Hematopoietic multipotent progenitor cell treated with erythropoietin and hydrocortisone succinate and interleukin-3 and kit ligand, for 8 days (in vitro differentiated cells): Measurements from ENCODE around the gene KANSL3.
A peak's percentile ranks its signal among the peaks of the same experiment; 100 is the strongest.
"Not testable (repeated sequence)": the region's sequence is repeated elsewhere in the genome, so short reads cannot be mapped to it uniquely, and the experiment has no call there.

Source experiments
- DNase-seq: peaks from one replicate; pipeline ENCODE4 v3.0.0-alpha.2; 2015

KANSL3 gene

GRCh38 chr2:96604104-96604503 lies 34.0 kb downstream of the KANSL3 start:
- DNase-seq: no peak

DNA sequence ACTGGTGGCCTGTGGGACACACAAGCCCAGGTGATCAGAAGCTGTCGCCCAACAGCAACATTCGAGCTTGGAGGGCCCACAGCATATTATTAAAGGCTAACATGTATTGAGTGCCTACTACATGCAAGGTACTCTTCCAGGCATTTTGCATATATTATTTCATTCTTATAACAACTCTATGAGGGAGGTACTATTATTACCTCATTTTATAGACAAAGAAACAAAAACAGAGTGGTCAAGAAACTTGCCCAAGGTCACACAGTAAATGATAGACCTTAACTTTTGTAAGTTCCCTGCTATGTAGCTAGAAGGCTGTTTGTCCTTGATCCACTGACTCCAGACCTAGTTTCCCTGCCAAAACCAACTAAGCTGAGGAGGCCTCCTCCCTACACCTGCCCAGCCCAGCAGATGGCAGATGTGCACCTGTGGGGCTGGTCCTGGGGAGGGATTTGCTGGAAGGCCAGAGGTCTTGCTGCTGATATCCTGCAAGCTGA lies 35.7 kb downstream of the KANSL3 start:
- DNase-seq: no peak

- peak; percentile 48 for DNase-seq
Observed at GRCh38 chr2:96601382-96602292, 36.5 kb downstream of the KANSL3 start.

GRCh38 chr2:96599941-96600340 lies 38.2 kb downstream of the KANSL3 start:
- no peak for DNase-seq

- no peak for DNase-seq
Observed at GRCh38 chr2:96596596-96596995, 41.5 kb downstream of the KANSL3 start.

DNA sequence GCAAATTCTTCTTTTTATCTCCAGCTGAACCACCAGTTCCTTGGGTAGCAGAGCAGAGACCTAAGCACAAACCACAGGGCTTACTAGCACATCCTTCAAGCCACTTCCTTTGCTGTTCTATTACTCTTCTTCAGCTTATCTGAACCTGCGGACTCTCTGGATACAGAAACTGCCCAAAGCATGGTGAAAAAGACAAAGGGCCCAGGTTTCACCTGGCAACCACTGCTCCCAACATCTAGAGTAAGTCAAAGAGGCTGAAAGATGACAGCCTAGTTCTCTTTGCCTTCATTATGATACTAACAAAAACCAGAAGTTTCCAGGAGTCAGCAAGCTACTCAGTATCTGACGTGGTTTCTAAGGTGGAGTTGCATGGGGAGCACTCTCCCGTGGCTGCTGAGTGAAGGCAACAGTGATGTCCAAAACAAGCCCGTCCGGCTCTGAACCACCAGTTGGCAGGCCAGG lies 43.4 kb downstream of the KANSL3 start:
- DNase-seq: peak; percentile 23

- DNase-seq: no peak
Observed at GRCh38 chr2:96594282-96594681, 43.8 kb downstream of the KANSL3 start.

- DNase-seq: peak; percentile 45
Observed at GRCh38 chr2:96591494-96591893, 46.6 kb downstream of the KANSL3 start.

- DNase-seq: no peak
Observed at GRCh38 chr2:96591054-96591453, 47.1 kb downstream of the KANSL3 start.

DNA sequence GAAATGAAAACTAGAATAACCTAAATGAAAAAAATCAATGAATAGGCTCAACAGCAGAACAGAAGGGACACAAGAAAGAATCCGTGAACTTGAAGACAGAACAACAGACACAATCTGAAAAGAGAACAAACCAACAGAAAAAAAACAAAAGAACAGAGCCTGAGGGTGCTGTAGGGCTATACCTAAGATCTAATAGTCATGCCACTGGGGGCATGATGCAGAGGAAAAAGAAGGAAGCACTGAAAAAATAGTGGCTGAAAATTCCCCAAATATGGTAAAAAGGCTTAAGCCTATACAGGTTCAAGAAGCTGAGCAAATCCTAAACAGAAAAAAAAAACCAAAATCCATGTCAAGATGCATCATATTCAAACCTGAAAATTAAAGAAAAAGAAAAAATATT lies 50.3 kb downstream of the KANSL3 start:
- DNase-seq: no peak

- DNase-seq: no peak
Observed at GRCh38 chr2:96584017-96584416, 54.1 kb downstream of the KANSL3 start.

- no peak for DNase-seq
Observed at GRCh38 chr2:96580771-96581170, 57.3 kb downstream of the KANSL3 start.

DNA sequence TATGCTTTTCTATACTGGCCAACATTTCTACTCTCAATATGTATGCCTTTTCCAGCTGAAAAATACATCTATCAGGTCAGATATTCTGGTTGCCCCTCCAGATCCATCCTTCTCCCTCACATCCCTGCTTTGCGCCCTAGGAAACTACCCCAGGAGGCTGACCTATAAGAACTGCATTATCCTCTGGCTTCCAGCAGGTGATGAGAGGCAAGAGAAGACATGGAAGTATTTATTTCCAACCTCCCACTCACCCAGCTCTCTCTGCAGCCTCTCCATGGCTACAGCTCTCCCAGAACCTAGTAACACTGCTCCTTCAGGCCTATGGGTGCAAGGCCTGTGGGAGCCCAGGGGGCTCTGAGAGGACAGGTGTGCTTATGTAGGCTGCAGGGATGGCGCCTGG lies 58.7 kb downstream of the KANSL3 start:
- no peak for DNase-seq

GRCh38 chr2:96578731-96579130 lies 59.4 kb downstream of the KANSL3 start:
- DNase-seq: no peak

DNA sequence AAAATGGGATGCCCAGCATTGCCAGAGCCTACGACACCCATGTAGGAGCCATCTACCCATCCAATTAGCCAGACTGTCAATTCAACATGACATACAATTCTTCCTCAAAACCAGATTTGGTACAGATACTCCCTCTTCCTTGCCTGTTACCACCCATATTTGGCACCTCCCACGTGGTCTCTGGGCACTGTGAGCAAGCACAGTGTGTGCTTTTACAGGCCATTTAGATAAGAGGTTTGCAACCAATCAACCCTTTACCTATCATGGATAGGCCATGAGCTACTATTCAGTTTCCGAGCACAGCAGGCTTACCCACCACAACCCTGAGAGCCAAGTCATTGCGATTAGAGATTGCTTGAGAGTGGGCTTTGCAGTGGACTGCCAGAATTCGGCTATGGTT lies 60.6 kb downstream of the KANSL3 start:
- peak; percentile 54 for DNase-seq

- no peak for DNase-seq
Observed at GRCh38 chr2:96575785-96576456, 62.2 kb downstream of the KANSL3 start.

- DNase-seq: no peak
Observed at GRCh38 chr2:96574364-96574763, 63.7 kb downstream of the KANSL3 start.

DNA sequence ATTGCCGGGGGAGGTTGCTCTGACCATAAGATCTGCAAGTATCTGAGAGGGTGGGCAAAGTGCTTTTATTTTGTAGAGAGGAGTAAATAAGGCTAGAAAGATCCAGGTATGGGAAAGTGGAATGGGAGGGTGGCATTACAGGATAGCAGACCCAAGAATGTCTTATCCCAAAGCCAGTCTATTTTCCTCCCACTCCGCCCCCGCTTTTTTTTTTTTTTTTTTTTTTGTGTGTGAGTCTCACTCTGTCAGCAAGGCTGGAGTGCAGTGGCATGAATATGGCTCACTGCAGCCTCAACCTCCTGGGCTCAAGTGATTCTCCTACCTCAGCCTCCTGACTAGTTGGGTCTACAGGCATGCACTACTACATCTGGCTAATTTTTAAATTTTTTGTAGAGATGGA lies 70.0 kb downstream of the KANSL3 start:
- no peak for DNase-seq

GRCh38 chr2:96565111-96565510 lies 73.0 kb downstream of the KANSL3 start:
- no peak for DNase-seq

DNA sequence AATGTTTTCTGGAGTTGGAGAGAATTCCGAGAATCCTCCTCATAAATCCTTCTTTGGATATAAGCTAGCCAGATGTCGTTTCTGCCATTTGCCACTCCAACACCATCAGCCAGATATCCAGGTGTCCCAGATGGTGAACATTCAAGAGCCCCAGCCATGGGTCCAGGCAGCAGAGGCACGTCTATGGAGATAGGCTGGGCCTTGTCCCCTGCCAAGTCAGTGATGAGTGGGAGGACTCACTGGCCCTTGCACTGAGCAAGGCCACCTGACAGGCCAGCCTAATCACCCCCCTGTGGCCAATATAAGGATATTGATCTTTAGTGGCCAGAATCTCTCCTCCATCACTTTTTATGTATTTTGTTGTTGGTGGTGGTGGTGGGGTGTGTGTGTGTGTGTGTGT lies 73.5 kb downstream of the KANSL3 start:
- DNase-seq: no peak

- no peak for DNase-seq
Observed at GRCh38 chr2:96564026-96564425, 74.1 kb downstream of the KANSL3 start.

DNA sequence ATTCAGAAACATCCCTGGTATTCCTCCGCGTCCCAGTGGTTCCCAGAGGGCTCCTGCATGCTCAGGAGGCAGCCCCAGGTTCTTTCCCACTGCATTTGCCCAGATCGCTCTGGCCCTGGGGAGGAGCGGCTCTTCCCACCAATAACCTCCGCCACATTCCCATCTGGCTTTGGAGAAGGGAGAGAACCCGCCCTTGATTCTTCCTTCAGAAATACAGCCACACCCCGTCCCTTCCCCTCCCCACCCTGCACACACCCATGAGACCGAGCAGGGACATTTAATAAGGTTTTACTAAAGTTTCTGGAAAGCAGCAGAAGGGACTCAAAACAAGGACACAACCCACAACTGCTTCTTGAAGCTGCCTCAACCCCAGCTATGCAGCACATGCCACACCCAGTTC lies 79.6 kb downstream of the KANSL3 start:
- DNase-seq: no peak

DNA sequence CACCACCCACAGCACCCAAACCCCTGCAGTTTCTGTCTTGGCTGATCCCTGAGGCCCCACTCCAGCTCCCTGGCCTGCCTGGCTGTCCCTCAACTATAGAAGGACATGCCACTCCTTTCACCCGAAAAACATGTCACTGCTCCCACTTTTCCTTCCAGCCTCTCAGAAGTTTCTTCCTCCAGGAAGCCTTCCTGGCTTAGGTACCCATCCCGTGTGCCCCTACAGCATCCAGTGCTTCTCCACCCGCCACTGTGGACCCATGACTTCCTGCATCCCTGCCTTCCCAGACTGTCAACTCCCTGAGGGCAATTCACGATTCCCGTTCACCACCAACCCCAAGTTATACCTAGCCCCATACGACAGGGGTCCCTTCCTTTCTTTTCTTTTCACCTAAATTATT lies 80.1 kb downstream of the KANSL3 start:
- DNase-seq: no peak

DNA sequence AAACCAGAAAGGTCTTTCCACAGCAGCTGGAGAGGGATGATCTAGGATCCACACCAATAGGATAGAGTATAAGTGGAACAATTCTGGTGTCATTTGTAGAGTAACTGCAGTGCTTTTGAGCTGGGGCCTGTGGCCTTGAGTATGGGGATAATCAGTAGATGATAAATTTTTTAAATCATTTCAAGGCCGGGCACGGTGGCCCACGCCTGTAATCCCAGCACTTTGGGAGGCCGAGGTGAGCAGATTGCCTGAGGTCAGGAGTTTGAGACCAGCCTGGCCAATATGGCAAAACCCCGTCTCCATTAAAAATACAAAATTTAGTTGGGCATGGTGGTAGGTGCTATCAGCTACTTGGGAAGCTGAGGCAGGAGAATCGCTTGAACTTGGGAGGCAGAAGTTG lies 80.7 kb downstream of the KANSL3 start:
- DNase-seq: not testable (repeated sequence)
